MCF 10A (cell line): ENCODE data around the gene GRWD1. TPM values are rescaled to one million over a fixed set of nuclear protein-coding genes. Genes with fewer than 3 reads are reported as not detected.

Experiments used
- BruUV-seq: library from RNA; stranded (reverse); fragments of 400-500 nt; replicated peaks from 2 replicates; lab custom pipeline; 2021; lab: Mats Ljungman, UMichigan
- CTCF ChIA-PET: fragments of 300-600 bp; sonication (Branson Sonifier 250); formaldehyde crosslinking; extraction: SDS; loops from one replicate; lab custom pipeline; 2021; ENCODE audit warnings: antibody characterized with exemption, inconsistent platforms; lab: Yijun Ruan, JAX
- POLR2A ChIA-PET: fragments of 300-600, 350-650 bp; sonication (Branson Sonifier 250); formaldehyde crosslinking; extraction: SDS; loops from one replicate; lab custom pipeline; 2020; ENCODE audit warnings: antibody characterized with exemption, inconsistent platforms; lab: Yijun Ruan, JAX
- DNase-seq: peaks from one replicate; pipeline ENCODE4 v3.0.0-alpha.2; 2018; ENCODE audit not compliant: unreplicated experiment
- H3K27ac Mint-ChIP-seq: one replicate; pipeline ENCODE4 v1.8.0; 2022; ENCODE audit warnings: mild to moderate bottlenecking, low read depth, mixed read lengths; ENCODE audit not compliant: unreplicated experiment
- H3K27me3 Mint-ChIP-seq: one replicate; pipeline ENCODE4 v1.8.0; 2022; ENCODE audit warnings: mixed read lengths; ENCODE audit not compliant: insufficient read depth, unreplicated experiment
- H3K36me3 Mint-ChIP-seq: one replicate; pipeline ENCODE4 v1.8.0; 2022; ENCODE audit warnings: mild to moderate bottlenecking, moderate library complexity, mixed read lengths; ENCODE audit not compliant: insufficient read depth, unreplicated experiment
- H3K4me1 Mint-ChIP-seq: one replicate; pipeline ENCODE4 v1.8.0; 2022; ENCODE audit warnings: mixed read lengths; ENCODE audit not compliant: insufficient read depth, unreplicated experiment
- H3K4me3 Mint-ChIP-seq: one replicate; pipeline ENCODE4 v1.8.0; 2022; ENCODE audit warnings: mild to moderate bottlenecking, moderate library complexity, mixed read lengths; ENCODE audit not compliant: unreplicated experiment
- H3K9me3 Mint-ChIP-seq: one replicate; pipeline ENCODE4 v1.8.0; 2022; ENCODE audit warnings: mixed read lengths; ENCODE audit not compliant: unreplicated experiment
- CTCF ChIP-seq: fragments of 200-600 bp; IDR thresholded peaks from one replicate; pipeline ENCODE4 v1.8.0; 2022; ENCODE audit warnings: antibody characterized with exemption, mild to moderate bottlenecking; ENCODE audit not compliant: unreplicated experiment
- intact Hi-C: fragments of 100-400 bp; cut with micrococcal nuclease; formaldehyde crosslinking; loops from 2 replicates; pipeline ENCODE4 v1.14.1; 2022
- total RNA-seq: library from RNA; stranded (reverse); gene quantifications from 2 replicates; pipeline ENCODE4 v1.2.3, GENCODE V29; 2022

The GRWD1 gene
- total RNA-seq, 1 experiment from 2014 or later, result 55.8 TPM

DNA sequence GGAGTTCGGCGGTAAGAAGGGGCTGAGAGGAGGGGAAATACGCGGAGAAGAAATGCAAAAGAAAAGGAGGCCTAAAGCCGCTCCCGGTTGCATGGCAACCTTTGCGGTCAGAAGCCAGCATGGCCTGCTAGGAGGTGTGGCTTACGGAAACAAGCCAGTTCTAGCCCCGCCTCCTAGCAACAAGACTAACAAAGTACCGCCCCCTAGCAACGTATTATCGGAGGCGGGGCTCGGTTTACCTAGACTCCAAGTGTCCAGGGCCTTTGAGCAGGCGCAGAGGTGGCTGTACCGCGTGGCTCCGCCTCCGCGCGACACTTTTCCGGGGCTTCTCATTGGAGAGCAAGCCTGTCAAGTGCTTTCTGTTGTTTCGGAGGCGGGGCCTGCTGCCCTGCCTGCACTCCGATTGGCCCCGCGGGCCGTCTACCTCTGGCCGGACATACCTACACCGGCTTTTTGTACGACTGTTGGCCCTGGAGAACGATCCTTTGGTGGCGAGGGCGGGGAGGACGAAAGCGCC lies 23.0 kb downstream of the GRWD1 start:
- no peaks in the 10 kb centered on the region for H3K9me3 Mint-ChIP-seq
- H3K4me3 Mint-ChIP-seq, result peak overlapping the region; percentile 77
- TF ChIP-seq CTCF, result no peak
- intact Hi-C loops, result loop anchor here (1.0 to 2.0 kb wide), 2 partner anchors 19 to 24 kb away; partner anchors contain the start of gene GRWD1
- H3K36me3 Mint-ChIP-seq, result peaks cover 46% of the 10 kb centered on the region
- H3K27ac Mint-ChIP-seq, result peak overlapping the region; percentile 97
- ChIA-PET POLR2A (no interaction called here), CTCF (no interaction called here)
- DNase-seq, result peak; percentile 100
- BruUV-seq, result no TSS peak
- peaks cover 12% of the 10 kb centered on the region for H3K4me1 Mint-ChIP-seq
- H3K27me3 Mint-ChIP-seq, result no peaks in the 10 kb centered on the region

- no peaks in the 10 kb centered on the region for H3K9me3 Mint-ChIP-seq
- CTCF ChIA-PET, result interaction anchor here (1.3 to 2.4 kb wide), 4 partner anchors 18 to 128 kb away, joined by 3 to 12 read pairs (median 6); no protein-coding TSS in a partner anchor
- peaks cover 46% of the 10 kb centered on the region for H3K36me3 Mint-ChIP-seq
- H3K27me3 Mint-ChIP-seq, result no peaks in the 10 kb centered on the region
- peaks cover 12% of the 10 kb centered on the region for H3K4me1 Mint-ChIP-seq
- intact Hi-C loops, result loop anchor here (1.0 to 2.0 kb wide), 2 partner anchors 19 to 25 kb away; partner anchors contain the start of gene GRWD1
- no TSS peak for BruUV-seq
- peak within 1 kb of the TSS; percentile 77 for H3K4me3 Mint-ChIP-seq
- peak within 1 kb of the TSS; percentile 97 for H3K27ac Mint-ChIP-seq
- peak; percentile 78 for DNase-seq
- POLR2A ChIA-PET, result interaction anchor here (0.6 to 1.7 kb wide), 7 partner anchors 19 to 150 kb away, joined by 3 to 22 read pairs (median 5); partner anchors contain the start of genes RPL18 and SPHK2
- TF ChIP-seq CTCF, result no peak
These were observed 23.6 kb downstream of the GRWD1 start, which contains the start of gene CYTH2 for GRCh38 chr19:48469289-48469881. Gene CYTH2 (plus strand): TSS chr19:48469369. CDS start chr19:48469508, 139 bp downstream.

GRCh38 chr19:48469934-48470680 lies 24.3 kb downstream of the GRWD1 start:
- BruUV-seq, result no TSS peak
- POLR2A ChIA-PET, result interaction anchor here (0.5 to 1.7 kb wide), 9 partner anchors 16 to 169 kb away, joined by 3 to 22 read pairs (median 4); partner anchors contain the start of genes RPL18 and SPHK2
- intact Hi-C loops, result loop anchor here (1.0 to 2.0 kb wide), 2 partner anchors 18 to 25 kb away; partner anchors contain the start of gene GRWD1
- DNase-seq, result no peak
- peaks cover 44% of the 10 kb centered on the region for H3K36me3 Mint-ChIP-seq
- H3K27me3 Mint-ChIP-seq, result no peaks in the 10 kb centered on the region
- no peaks in the 10 kb centered on the region for H3K9me3 Mint-ChIP-seq
- no peak for TF ChIP-seq CTCF
- H3K4me3 Mint-ChIP-seq, result peak overlapping the region; percentile 77
- peak overlapping the region; percentile 97 for H3K27ac Mint-ChIP-seq
- CTCF ChIA-PET, result interaction anchor here (0.6 to 2.4 kb wide), 5 partner anchors 17 to 204 kb away, joined by 3 to 12 read pairs (median 5); no protein-coding TSS in a partner anchor
- peaks cover 12% of the 10 kb centered on the region for H3K4me1 Mint-ChIP-seq
